ENCODE data around the gene NEAT1.

Gene NEAT1

GRCh38 chr11:65390099-65390941 lies 32.3 kb upstream of the NEAT1 start:
- no peak for DNase-seq

- DNase-seq = no peak
These were observed 31.6 kb upstream of the NEAT1 start for GRCh38 chr11:65390996-65391395.

- DNase-seq = no peak
These were observed 30.3 kb upstream of the NEAT1 start for GRCh38 chr11:65392186-65392829.

GRCh38 chr11:65392899-65393298 lies 29.7 kb upstream of the NEAT1 start:
- DNase-seq = no peak

- DNase-seq = no peak
These were observed 29.0 kb upstream of the NEAT1 start for GRCh38 chr11:65393513-65394079.

- no peak for DNase-seq
These were observed 28.5 kb upstream of the NEAT1 start for GRCh38 chr11:65394125-65394536.

- no peak for DNase-seq
These were observed 26.6 kb upstream of the NEAT1 start for GRCh38 chr11:65395961-65396530.

- DNase-seq = no peak
These were observed 25.5 kb upstream of the NEAT1 start for GRCh38 chr11:65396769-65397745.

GRCh38 chr11:65398362-65398910 lies 24.2 kb upstream of the NEAT1 start:
- DNase-seq = no peak

GRCh38 chr11:65399249-65399648 lies 23.3 kb upstream of the NEAT1 start:
- no peak for DNase-seq

GRCh38 chr11:65399845-65400244 lies 22.8 kb upstream of the NEAT1 start:
- no peak for DNase-seq

- DNase-seq = no peak
These were observed 22.1 kb upstream of the NEAT1 start for GRCh38 chr11:65400307-65401072.

GRCh38 chr11:65401073-65401802 lies 21.4 kb upstream of the NEAT1 start:
- no peak for DNase-seq

GRCh38 chr11:65401803-65402248 lies 20.8 kb upstream of the NEAT1 start:
- DNase-seq = no peak

- DNase-seq = no peak
These were observed 19.8 kb upstream of the NEAT1 start for GRCh38 chr11:65402790-65403189.

GRCh38 chr11:65403607-65404121 lies 18.9 kb upstream of the NEAT1 start:
- DNase-seq = no peak

GRCh38 chr11:65404210-65404609 lies 18.4 kb upstream of the NEAT1 start:
- no peak for DNase-seq

GRCh38 chr11:65404638-65405339 lies 17.8 kb upstream of the NEAT1 start:
- no peak for DNase-seq

GRCh38 chr11:65410936-65411680 lies 11.5 kb upstream of the NEAT1 start:
- no peak for DNase-seq

Data from CD4-positive, alpha-beta T cell treated with Interleukin-21 for 1 hour (primary cell).